HG03095 (cell line): ENCODE results near the gene PTPN18.
"Not testable (repeated sequence)": the region's sequence is repeated elsewhere in the genome, so short reads cannot be mapped to it uniquely, and the experiment has no call there.

Experiments used
- ATAC-seq: cut with Tn5 transposase; IDR thresholded peaks from one replicate; pipeline ENCODE4 v1.9.1; 2021; ENCODE audit warnings: moderate library complexity; ENCODE audit not compliant: unreplicated experiment

Gene PTPN18

GRCh38 chr2:130380096-130380934 lies 24.5 kb downstream of the PTPN18 start:
- no peak for ATAC-seq

GRCh38 chr2:130381145-130381544 lies 25.3 kb downstream of the PTPN18 start:
- no peak for ATAC-seq

GRCh38 chr2:130381619-130382018 lies 25.8 kb downstream of the PTPN18 start:
- ATAC-seq: no peak

GRCh38 chr2:130382313-130382917 lies 26.6 kb downstream of the PTPN18 start:
- ATAC-seq: no peak

- ATAC-seq: peak; percentile 61
Observed at GRCh38 chr2:130385709-130386108, 29.9 kb downstream of the PTPN18 start.

GRCh38 chr2:130387071-130387400 lies 31.2 kb downstream of the PTPN18 start:
- ATAC-seq: no peak

- no peak for ATAC-seq
Observed at GRCh38 chr2:130387804-130388203, 31.9 kb downstream of the PTPN18 start.

- ATAC-seq: no peak
Observed at GRCh38 chr2:130388221-130388907, 32.5 kb downstream of the PTPN18 start.

- ATAC-seq: no peak
Observed at GRCh38 chr2:130389358-130389757, 33.5 kb downstream of the PTPN18 start.

GRCh38 chr2:130389783-130390182 lies 33.9 kb downstream of the PTPN18 start:
- no peak for ATAC-seq

- ATAC-seq: peak; percentile 27
Observed at GRCh38 chr2:130390460-130391057, 34.7 kb downstream of the PTPN18 start.

GRCh38 chr2:130391058-130391871 lies 35.4 kb downstream of the PTPN18 start:
- ATAC-seq: peak; percentile 85

GRCh38 chr2:130391872-130392670 lies 36.2 kb downstream of the PTPN18 start:
- ATAC-seq: no peak

- ATAC-seq: no peak
Observed at GRCh38 chr2:130393318-130393910, 37.6 kb downstream of the PTPN18 start.

- not testable (repeated sequence) for ATAC-seq
Observed at GRCh38 chr2:130406280-130406679, 50.4 kb downstream of the PTPN18 start.

- ATAC-seq: not testable (repeated sequence)
Observed at GRCh38 chr2:130416693-130417092, 60.8 kb downstream of the PTPN18 start.

- ATAC-seq: not testable (repeated sequence)
Observed at GRCh38 chr2:130418845-130419244, 63.0 kb downstream of the PTPN18 start.
